Activated CD4-positive, alpha-beta T cell treated with anti-CD3 and anti-CD28 coated beads, Interleukin-2, amount 50 U/mL, for 24 hours (primary cell): ENCODE results near the gene NAGPA.
"Not testable (repeated sequence)": the region's sequence is repeated elsewhere in the genome, so short reads cannot be mapped to it uniquely, and the experiment has no call there.

Experiments
- DNase-seq, 2 donors: peaks; one replicate each; pipeline ENCODE4 v3.0.0-alpha.2; 2020; ENCODE audit warnings: low read depth in 1 of 2, low spot score in 1 of 2

The NAGPA gene, protein sequence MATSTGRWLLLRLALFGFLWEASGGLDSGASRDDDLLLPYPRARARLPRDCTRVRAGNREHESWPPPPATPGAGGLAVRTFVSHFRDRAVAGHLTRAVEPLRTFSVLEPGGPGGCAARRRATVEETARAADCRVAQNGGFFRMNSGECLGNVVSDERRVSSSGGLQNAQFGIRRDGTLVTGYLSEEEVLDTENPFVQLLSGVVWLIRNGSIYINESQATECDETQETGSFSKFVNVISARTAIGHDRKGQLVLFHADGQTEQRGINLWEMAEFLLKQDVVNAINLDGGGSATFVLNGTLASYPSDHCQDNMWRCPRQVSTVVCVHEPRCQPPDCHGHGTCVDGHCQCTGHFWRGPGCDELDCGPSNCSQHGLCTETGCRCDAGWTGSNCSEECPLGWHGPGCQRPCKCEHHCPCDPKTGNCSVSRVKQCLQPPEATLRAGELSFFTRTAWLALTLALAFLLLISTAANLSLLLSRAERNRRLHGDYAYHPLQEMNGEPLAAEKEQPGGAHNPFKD

DNA sequence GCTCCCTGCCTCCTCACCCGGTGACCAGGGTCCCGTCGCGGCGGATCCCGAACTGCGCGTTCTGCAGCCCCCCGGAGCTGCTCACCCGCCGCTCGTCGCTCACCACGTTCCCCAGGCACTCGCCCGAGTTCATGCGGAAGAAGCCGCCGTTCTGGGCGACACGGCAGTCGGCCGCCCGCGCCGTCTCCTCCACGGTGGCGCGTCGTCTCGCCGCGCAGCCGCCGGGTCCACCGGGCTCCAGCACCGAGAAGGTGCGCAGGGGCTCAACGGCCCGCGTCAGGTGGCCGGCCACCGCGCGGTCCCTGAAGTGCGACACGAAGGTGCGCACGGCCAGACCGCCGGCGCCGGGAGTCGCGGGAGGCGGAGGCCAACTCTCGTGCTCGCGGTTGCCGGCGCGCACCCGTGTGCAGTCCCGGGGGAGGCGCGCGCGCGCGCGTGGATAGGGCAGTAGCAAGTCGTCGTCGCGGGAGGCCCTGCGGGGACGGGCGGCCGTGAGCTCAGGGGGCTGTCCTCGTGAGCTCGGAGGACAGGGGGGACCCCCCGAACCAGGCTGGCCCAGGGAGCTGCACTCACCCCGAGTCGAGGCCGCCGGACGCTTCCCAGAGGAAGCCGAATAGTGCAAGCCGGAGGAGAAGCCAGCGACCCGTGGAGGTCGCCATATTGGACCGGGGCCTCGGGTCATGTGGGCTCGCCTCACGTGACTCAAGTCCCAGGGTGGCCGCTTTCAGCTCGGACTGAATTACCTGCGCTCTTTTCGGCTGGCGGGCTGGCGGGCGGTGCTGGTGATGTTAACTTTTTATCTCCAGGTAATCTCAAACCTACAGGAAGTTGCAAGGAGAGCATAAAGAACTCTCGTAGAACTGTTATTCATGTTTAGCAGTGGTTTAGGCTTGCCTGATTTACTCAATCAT lies at the start of gene NAGPA:
NAGPA (minus strand) TSS at position 680 of the 911 bp plus-strand sequence; CDS start at position 659, 21 bp downstream.
- DNase-seq: peak; percentile 71 to 77

DNA sequence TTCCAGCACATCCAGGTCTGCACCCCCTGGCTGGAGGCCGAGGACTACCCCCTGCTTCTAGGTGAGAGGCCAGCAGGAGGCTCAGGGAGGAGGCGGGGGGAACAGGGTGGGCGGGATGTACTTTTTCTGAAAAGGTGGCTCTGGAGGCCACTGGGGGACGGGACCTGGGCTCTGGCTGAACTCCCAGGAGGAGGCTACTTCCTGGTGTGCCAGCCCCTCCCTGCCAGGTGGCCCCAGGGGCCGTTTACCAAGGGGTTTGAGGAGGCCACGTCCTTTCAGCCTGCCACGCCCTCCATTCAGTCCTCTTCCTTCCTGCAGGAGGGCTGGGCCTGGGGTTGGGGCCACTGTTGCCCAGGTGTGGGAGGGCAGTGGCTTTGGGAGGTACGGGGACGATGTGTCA lies 47.3 kb upstream of the NAGPA start:
- not testable (repeated sequence) for DNase-seq

DNA sequence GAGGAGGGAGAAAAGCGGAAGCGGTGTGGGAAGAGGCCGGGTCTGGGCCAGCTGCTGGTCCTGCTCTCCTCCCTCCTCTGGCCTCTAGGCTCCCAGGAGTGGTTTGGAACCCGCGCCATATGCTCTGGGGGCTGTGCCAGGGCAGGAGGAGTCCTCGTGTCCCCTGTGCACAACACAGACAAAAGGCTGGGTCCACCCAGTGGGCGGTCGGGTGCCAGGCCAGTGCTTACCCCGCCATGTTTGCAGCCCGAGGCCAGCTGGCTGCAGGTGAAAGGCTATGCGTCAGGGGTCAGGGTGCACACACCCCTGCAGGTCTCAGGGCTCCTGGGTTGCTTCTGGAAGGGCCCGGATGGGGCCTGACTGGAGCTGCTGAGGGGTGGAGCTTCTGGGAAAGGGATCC lies 46.7 kb upstream of the NAGPA start:
- DNase-seq: not testable (repeated sequence)

DNA sequence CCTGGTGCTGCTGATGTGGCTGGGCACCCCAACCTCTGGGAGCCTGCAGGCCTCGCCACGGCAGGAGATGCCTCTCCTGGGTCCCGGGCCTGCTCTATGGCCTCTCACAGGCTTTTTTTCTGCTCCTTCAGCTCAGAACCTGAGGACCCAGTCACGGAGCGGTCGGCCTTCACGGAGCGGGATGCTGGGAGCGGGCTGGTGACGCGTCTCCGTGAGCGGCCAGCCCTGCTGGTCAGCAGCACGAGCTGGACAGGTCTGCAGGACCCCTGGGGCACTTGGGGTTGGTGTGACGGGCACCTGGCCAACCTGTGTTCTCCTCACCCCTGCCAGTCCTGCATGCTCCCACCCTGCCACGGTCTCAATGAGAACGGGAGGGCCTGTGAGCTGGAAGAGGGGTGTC lies 44.9 kb upstream of the NAGPA start:
- no peak for DNase-seq

DNA sequence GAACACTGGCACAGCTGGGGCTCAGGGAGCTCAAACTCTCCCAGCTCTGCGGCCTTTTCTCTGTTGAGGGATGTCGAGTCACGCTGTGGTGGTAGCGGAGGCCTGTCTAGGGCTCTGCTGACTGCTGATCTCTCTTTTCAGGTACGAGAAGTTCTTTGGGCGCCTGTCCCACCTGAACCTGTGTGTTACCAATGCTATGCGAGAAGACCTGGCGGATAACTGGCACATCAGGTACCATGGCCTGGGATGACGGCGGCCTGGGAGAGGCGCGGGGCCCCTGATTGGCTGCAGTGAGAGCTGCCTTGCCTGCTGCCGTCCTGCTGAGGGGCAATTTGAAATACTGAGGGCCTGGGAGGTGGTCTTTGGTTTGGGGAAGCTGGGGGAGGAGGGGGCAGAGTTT lies 43.6 kb upstream of the NAGPA start:
- no peak for DNase-seq

DNA sequence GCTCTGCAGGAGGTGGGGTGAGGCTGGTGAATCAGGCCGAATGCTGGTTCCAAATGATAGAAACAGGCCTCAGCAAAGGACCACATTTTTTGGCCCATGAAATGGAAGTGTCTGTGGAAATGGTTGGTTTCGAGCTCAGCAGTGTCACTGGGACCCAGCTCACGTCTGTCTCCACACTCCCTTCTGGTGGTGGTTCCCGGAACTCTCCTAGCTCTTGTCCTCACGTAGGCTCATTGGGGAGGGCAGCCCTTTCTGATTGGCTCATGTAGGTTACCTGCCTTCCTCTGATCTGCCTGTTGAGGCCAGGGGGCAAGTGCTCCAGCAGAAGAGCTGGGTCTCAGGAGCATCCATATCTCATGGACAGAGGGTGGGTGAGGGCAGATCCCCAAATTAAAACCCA lies 41.9 kb upstream of the NAGPA start:
- no peak for DNase-seq

DNA sequence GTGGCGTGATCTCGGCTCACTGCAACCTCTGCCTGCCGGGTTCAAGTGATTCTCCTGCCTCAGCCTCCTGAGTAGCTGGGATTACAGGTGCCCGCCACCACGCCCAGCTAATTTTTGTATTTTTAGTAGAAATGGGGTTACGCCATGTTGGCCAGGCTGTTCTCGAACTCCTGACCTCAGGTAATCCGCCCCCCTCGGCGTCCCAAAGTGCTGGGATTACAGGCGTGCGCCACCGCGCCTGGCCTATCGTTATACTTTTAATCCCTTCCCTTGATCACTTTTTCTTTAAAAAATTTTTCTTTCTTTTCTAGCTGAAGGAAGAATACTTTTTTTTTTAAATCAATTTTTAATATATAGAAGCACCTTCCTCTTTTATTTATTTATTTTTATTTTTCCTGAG lies 40.0 kb upstream of the NAGPA start:
- not testable (repeated sequence) for DNase-seq

DNA sequence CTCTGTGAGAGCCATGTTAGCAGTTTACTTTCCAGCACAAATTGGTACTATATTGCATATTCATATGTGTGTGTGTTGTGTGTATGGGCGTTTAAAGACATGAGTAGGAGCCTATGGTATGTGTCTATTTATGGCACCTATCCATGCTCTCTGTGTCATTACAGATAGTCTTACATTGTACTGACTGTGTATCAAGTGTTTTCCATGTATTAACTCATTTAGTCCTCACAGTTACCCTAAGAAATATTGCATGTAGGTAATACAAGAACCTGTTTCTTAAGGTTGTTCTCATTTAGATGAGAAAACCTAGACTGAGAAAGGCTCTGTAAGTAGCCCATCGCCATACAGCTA lies 39.5 kb upstream of the NAGPA start:
- no peak for DNase-seq

DNA sequence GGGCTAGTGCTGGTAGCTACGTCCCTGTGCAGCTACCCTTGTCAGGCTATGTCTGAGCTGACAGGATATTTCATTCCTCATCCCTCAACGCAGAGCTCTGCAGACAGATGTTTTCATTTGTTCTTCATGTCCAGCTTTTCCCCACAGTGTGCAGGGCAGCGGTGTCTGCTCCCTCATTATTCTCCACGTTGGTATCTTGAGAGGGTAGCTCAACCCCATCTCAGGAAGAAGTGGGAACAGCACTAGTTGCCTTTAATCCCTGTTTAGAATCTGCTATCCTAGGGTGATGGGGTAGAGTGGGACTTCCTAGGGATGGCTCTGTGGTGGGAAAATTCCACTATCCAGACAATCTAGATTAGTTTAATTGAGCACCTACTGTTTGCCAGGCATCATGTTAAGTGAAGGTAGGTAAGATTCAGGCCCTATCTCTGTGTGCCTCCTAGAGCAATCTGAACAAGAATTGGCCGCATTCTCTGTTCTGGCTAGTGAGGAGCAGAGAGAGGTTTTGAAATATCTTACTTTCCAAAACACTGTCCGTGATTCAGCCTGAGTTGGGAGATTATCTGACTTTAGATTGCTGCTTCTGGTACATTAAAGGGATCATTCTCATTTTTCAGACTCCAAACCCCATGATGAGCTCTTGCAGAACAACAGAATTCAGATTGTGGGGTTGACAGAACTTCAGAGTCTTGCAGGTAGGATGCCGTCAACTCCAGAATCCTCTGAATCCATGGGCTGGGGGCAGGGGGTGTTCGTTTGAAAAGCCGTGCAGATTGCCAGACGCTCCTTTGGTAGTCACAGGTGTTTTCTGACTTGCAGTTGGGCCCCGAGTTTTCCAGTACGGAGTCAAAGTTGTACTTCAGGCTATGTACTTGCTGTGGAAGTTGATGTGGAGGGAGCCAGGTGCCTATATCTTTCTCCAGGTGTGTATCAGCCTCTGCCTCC lies 38.9 kb upstream of the NAGPA start:
- DNase-seq: no peak

DNA sequence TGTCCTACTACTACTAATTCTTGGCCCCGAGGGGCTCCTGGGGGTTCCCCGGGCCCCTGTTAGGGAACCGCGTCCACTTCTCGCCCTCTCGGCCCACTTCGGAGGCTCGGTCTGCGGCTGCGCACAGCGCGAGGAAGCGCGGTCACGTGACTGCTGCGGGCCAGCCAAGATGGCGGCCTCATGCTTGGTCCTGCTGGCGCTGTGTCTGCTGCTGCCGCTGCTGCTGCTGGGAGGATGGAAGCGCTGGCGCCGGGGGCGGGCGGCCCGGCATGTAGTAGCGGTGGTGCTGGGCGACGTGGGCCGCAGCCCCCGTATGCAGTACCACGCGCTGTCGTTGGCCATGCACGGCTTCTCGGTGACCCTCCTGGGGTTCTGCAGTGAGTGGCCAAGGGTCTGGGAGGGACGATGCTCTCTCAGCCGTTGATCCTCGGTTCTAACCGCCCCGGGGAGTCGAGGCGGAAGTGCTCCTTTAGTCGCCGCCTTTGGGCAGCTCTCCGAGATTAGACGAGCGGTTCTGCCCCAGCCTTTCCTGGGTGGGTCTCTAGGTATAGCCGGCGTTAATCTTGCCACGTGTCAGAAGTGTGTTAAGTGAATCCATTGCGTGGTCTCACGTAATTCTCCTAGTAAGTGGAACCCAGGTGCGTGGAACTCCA lies 38.1 kb upstream of the NAGPA start, which contains the start of gene ALG1:
ALG1 (plus strand) TSS at position 163 of the 653 bp plus-strand sequence; CDS start at position 170, 7 bp downstream.
- peak; percentile 74 to 80 for DNase-seq

DNA sequence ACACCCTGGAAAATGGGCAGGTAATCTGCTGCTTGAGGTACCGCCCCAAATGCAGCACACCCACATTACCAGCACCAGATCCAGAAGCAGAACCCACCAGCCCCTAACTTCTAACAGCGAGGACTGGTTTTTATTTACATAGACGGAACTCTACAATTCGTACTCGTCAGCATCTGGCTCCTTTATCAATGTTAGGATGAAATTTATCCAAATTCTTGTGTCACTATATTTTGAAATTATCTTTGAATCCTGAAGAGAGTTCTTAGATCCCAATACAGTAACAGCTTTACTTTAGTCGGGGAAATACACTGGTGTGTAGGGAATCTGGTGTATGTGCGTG lies 37.6 kb upstream of the NAGPA start:
- DNase-seq: no peak

DNA sequence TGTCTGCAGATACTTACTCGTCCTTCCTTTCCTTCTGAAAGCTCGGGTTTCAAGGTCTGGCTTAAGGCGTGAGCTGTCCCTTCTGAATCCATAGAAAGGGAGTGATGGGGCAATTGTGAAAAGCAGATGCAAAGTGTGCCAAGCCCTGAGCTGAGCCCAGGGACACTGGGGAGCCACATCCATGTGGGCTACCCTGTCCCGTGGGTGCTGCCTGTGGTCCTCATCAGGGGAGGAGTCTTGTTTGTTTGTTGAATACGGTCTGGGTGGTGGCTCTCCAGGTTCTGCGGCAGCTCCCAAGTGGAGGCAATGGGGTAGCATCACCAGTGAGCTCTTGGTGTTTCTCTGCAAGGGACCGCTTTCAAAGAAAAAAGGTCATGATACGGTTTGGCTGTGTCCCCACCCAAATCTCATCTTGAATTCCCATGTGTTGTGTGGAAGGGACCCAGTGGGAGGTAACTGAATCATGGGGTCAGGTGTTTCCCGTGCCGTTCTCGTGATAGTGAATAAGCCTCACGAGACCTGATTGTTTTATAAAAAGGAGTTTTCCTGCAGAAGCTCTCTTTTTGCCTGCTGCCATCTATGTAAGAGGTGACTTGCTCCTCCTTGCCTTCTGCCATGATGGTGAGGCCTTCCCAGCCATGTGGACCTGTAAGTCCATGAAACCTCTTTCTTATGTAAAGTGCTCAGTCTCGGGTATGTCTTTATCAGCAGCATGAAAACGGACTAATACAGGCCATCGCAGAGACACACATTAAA lies 36.9 kb upstream of the NAGPA start:
- no peak for DNase-seq

DNA sequence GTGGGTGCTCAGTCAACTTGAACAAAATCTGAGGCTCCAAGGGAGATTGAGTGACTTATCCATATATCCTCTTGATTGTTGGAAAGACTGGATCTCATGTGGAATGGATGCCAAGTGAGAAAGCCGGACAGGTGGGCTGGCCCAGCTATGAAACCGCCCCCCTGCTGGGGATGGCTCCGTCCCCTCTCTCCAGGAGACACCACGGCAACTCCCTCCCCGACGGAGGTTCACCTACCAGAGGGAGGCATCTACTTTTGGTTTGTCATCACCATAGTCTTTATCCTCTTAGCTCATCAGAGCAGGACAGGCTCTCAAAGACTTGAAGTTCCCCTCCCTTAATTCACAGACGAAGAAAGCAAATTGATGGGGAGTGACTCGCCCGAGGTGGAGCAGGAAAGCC lies 36.1 kb upstream of the NAGPA start:
- DNase-seq: no peak

DNA sequence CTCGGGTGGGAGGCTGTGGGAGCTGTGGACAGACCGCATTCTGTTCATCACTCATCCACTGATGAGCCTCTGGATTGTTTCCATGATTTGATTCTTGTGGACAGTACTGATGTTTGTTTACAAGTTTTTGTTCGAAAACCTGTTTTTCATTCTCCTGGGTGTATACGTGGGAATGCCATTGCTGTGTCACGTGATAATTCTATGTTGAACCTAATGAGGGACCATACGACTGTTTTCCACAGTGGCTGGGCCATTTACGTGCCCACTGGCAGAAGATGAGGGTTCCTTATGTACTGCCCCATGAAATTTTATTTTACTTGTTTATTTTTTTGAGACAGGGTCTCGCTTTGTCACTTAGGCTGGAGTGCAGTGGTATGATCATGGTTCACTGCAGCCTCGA lies 35.3 kb upstream of the NAGPA start:
- DNase-seq: no peak

DNA sequence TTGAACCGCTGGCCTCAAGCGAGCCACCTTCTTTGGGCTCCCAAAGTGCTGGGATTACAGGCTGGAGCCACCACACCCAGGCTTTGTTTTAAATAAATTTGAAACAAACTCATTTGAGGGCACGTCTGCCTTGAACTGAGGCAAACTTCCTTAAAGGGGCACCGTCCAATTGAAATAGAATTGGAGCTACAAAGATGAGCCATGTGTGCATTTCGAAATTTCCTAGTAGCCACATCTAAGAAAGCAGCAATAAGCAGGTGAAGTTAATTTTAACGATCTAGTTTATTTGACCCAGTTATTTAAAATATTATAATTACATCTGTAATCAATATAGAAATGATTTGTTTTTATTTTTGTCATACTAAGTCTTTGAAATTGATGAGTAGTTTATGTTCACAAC lies 32.8 kb upstream of the NAGPA start:
- DNase-seq: no peak

DNA sequence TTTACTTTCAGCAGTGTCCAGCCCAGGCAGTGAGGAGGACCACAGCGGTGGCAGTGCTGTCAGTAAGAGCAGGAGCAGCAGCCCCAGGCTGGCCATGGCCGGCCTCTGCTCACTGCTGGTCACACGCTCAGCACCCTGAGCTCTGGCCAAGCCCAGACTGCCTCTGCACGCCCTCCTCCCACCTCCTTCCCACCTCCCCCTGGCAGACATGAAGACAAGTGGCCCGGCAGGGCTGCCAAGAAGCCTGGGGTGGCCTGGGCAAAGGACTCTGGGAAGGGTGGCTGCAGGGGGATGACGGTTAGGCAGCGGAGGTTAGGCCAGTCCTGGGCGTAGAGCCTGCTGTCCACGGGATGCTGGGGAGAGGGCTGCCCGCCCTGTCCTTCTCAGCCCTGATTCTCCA lies 32.1 kb upstream of the NAGPA start, which contains the start of gene C16orf89:
C16orf89 (minus strand) TSS at position 144 of the 400 bp plus-strand sequence; CDS start at position 96, 48 bp downstream.
- no peak for DNase-seq

DNA sequence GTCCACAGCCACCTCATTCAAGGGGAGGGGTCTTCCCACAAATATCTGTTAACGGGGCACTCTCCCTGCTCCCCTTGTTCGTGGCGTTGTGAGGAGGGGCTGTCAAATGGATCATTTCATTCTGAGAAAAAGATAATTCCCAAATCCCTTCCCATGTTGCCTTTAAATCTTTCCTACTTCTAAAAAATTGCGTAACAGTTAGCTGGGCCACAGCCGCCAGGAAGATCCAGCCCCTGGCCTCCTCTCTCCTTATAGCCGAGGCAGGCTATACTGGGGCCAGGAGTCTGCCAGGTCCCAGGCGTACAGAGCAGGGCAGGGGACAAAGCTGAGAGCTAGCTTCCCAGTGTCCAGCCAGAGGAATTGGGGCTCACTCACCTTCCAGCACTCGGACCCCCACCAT lies 31.6 kb upstream of the NAGPA start:
- no peak for DNase-seq

DNA sequence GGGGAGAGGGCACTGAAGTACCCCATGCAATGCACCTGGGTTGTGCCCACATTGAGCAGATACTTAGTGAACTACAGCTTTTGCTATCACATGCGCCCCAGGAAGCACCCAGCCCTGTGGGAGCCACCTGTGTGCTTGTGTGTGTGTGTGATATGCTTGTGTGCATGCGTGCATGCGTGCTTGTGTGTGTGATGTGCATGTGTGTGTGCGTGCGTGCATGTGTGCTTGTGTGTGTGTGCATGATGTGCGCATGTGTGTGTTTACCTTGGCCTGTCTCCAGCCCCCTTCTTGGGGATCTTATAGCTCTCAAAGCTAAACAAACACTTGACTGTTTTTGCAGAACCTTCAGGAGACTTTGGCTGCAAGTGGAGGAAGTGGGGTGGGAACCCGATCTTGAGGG lies 31.2 kb upstream of the NAGPA start:
- DNase-seq: no peak
